SK-MEL-5 (cell line): ENCODE data around the gene TSHZ1. TPM values are rescaled to one million over a fixed set of nuclear protein-coding genes. Genes with fewer than 3 reads are reported as not detected.
A peak's percentile ranks its signal among the peaks of the same experiment; 100 is the strongest.
"Not testable (repeated sequence)": the region's sequence is repeated elsewhere in the genome, so short reads cannot be mapped to it uniquely, and the experiment has no call there.

ENCODE experiments used
- DNase-seq: peaks from one replicate; pipeline ENCODE4 v3.0.0-alpha.2; 2016; ENCODE audit warnings: low read depth, low spot score
- in situ Hi-C: cut with HindIII; loops from 2 replicates; pipeline ENCODE4 v1.10.0; 2016; ENCODE audit warnings: low sequenced_read_pairs, high pct_unique_total_duplicates, low pct_unique_long_range_greater_than_20kb
- total RNA-seq: library from RNA; depleted of rRNA; stranded (reverse); fragments of >200 nt; shearing (Covaris generic); gene quantifications from 2 replicates; pipeline ENCODE4 v1.2.3, GENCODE V29; 2014

TSHZ1 gene
- total RNA-seq, 1 experiment from 2014 or later, result 3.0 TPM

GRCh38 chr18:75173738-75174137, 36.9 kb upstream of the TSHZ1 start:
- no peak for DNase-seq
- in situ Hi-C loops, result no loop called here

DNA sequence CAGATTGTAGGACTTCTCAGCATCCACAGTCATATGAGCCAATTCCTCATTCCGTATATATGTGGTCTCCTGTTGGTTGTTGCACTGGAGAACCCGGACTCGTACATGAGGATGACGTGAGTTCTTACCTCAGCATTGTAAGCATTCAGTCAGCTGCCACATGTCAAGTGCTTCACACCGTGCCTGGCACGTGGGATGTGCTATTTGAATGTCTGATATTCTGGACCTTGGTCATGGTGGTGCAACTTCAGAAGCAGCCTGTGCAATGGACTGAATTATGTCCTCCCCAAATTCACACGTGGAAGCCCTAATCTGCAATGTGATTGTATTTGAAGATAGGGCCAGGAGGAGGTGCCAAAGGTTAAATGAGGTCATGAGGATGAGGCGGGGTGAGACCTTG, 33.7 kb upstream of the TSHZ1 start:
- in situ Hi-C loops, result no loop called here
- no peak for DNase-seq

DNA sequence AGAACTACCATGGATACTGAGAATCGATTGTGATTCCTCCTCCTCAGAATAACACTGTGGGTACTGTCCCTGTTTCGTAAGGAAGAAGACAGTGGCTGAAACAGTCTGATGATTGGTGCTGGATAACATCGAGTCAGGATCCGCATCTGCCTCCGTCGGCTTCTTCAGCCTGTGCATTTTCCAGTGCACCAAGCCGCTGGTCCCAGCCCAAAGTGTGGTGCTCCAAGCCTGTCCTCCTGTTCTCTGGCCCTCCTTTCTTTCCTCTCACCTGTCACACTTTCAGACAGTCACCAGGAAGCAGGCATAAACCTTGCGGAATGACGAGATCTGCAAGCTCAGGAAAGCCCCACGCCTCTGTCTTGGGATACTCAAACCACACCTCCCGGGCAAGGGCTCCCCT, 32.2 kb upstream of the TSHZ1 start:
- DNase-seq, result no peak
- in situ Hi-C loops, result no loop called here

DNA sequence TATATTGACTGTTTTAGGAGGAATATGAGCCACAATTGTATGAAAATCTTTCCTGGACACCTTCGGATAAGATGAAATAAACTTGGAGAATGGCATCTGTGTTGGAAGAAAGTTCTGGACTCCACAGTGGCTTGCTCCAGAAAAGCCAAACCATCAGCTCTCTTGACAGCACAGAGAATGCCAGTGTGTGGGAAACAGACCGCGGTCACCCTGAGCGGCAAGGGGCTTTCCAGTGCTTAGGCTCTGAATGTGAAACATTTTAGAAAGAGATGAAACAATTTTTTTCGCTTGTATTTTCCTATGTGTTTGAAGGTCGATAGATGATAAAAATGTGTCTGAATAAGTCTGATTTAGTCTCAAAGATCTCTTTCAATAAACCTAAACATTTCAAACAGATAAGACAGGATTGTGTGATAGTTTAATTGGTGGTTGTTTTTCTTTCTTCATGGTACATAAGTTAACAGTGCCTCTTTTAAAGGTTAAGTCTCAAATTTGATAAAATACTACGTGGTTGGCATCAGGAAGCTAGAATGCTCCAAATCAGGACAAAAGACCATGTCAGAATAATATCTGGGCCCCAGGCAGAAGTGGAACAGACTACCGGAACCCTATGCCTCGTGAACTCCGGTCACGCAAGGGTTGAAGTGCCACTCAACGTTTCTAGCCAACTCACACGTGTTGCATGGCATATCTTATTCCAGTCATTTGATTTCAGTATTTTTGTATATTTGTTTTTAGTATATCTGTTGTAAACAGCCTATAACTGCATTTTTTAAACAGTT, 30.6 kb upstream of the TSHZ1 start:
- in situ Hi-C loops, result no loop called here
- DNase-seq, result peak; percentile 52

DNA sequence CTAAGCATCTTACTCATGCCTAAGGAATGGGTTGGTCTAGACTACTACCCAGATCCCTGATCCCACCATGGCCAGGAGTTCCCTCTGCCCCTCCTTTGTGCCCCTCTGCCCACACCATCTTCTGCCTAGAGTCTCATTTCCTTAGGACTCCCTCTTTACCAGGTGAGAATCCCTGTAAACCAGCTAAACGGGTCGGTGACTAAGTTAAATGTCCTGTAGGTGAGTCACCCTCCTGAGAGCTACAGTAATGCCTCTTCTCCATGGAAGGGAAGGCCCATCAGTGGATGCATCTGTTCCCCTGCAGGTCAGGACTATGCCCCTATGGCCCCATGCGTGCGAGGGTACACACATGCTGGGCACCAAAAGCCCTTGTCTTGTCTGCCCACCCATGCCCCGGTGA, 27.1 kb upstream of the TSHZ1 start:
- in situ Hi-C loops, result no loop called here
- no peak for DNase-seq

DNA sequence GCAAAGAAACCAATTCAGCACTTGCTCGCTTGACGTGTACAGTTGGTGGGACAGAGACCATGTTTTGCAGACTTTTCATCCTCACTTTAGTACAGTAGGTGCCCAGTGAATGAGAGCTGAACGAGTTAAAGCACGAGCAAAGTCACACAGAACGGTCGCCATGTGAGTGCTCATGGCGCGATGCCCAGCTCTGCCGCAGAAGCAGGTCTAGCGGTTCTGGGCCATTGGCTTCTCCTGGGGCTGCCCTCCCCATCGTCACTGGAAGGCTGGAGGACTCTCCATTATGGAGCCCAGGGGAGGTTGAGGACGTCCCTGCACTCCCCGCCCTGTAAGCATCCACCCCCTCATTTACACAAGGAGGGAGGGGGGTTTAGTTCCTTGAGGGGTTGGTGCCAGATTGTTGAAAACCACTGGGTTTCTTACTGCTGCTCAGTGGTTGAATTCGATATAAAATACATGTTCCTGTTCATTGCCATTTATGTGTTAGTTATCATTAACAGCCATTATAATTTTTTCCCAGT, 26.6 kb upstream of the TSHZ1 start:
- in situ Hi-C loops, result no loop called here
- no peak for DNase-seq

GRCh38 chr18:75185460-75185859, 25.1 kb upstream of the TSHZ1 start:
- DNase-seq, result no peak
- in situ Hi-C loops, result no loop called here

- in situ Hi-C loops, DNase-seq: not testable (repeated sequence)
Observed at GRCh38 chr18:75187702-75188101, 22.9 kb upstream of the TSHZ1 start.

- no peak for DNase-seq
- in situ Hi-C loops, result no loop called here
Observed at GRCh38 chr18:75189696-75190095, 20.9 kb upstream of the TSHZ1 start.

DNA sequence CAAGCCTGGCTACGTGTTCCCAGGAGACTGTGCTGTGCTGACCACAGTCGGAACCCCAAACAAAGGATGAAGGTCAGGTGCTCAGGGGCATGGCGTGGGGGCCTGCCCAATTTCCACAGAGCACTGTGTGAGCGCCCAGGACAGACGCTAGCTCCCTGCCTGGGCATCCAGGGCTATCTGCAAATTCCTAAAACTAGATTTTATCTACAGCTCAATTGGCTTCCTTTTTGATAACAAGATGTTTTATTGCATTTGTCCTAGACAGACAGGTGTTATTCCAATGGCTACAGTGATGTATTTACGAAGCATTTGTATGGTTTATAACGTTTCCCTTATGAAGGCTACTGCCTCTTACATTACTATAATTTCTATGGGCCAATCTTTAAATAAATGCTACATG, 17.7 kb upstream of the TSHZ1 start:
- in situ Hi-C loops, result no loop called here
- DNase-seq, result no peak

DNA sequence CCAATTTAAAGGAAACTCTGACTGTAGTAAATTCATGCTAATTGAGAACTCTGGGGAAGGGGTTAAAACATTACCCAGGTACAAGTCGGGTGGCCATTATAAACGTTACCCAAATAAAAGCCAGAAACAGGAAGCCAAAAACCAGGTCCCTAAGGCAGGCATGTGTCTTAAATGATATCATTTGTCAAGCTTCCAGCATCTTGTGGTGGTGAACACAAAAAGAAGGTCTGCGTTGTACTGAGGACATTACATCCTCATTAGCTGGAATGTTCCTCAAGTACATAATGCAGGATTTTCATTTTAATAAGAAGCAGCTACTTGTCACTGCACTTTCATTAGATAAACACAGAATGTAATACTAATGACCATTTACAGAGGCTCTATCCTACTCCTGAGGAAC, 12.6 kb upstream of the TSHZ1 start:
- DNase-seq, result no peak
- in situ Hi-C loops, result no loop called here

DNA sequence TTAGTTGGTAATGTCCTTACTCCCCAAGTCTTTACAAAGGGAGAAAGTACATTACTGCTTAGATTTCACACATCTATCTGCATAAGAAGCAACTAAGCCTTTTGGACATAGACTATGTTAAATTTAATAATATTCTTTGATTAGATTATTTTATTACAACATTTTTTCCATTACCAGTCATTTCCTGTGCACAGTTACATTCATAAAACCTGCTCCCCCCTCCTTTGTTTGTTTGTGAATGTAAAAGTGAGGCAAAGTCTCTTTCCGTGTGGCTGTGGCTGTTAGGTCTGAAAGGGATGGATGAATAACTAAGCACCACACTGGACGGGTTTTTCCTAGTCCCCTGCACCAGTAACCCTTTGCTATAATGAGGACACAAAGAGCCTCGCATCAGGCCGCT, 11.3 kb upstream of the TSHZ1 start:
- no peak for DNase-seq
- in situ Hi-C loops, result no loop called here

GRCh38 chr18:75200071-75200470, 10.5 kb upstream of the TSHZ1 start:
- DNase-seq, result no peak
- in situ Hi-C loops, result no loop called here

- in situ Hi-C loops, result no loop called here
- DNase-seq, result no peak
Observed at GRCh38 chr18:75200605-75201280, 9.9 kb upstream of the TSHZ1 start.

- in situ Hi-C loops, result no loop called here
- no peak for DNase-seq
Observed at GRCh38 chr18:75201282-75202270, 9.0 kb upstream of the TSHZ1 start.

GRCh38 chr18:75202696-75203365, 7.8 kb upstream of the TSHZ1 start:
- DNase-seq, result no peak
- in situ Hi-C loops, result no loop called here

- in situ Hi-C loops, result no loop called here
- DNase-seq, result no peak
Observed at GRCh38 chr18:75203416-75204268, 7.0 kb upstream of the TSHZ1 start.
